ENCODE measurements around the gene C11orf16.

Gene C11orf16

DNA sequence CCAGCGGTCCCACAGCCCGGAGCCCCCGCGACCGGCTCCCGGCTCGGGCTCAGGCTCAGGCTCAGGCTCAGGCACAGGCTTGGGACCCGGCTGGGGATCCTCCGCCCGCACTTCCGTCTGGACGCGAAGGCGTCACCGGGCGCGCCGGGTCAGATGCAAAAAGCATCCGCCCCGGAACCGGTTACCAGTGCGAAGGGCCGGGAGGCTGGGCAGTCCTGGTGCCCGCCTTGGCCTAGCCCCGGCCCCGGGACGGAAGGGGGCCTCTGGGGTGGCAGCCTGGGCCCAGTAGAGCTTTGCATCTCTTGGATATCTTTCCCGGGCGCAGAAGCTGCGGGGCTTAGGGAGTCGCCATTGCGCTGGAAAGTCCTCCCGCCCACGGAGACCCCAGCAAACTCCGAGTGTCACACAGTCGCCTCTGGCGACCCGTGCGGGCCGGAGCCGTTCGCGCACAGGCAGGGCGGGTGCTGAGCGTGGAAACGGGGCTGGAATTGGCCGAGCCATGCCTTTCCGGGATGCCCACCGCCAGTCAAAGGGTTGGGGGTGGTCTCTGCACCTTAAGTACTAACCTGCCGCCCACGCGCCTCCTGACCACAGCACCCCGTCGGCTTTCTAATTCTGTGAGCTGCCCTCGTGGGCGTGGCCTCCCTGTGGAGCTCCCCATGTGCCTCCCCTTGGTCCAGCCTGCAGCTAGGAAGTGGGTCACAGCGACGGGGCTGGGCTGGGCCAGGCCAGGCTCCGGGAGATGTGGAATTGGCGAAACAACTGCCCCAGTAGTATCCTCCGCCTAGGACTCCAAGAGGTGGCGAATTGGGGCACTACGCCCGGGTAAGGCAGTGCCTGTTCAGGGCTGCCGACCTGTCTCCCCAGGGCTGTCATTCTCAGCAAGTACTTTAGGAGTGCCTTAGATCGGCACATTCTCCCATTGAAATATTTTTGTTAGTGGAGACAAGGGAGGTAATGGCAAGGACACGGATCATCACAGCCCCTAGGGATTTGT is 31.9 kb upstream of the C11orf16 start, which contains the start of gene TMEM9B:
Gene TMEM9B (minus strand): TSS at position 119 of the 997 bp plus-strand sequence. CDS start 129 bp downstream, outside the sequence.
- TF ChIP-seq, protein P1, sequence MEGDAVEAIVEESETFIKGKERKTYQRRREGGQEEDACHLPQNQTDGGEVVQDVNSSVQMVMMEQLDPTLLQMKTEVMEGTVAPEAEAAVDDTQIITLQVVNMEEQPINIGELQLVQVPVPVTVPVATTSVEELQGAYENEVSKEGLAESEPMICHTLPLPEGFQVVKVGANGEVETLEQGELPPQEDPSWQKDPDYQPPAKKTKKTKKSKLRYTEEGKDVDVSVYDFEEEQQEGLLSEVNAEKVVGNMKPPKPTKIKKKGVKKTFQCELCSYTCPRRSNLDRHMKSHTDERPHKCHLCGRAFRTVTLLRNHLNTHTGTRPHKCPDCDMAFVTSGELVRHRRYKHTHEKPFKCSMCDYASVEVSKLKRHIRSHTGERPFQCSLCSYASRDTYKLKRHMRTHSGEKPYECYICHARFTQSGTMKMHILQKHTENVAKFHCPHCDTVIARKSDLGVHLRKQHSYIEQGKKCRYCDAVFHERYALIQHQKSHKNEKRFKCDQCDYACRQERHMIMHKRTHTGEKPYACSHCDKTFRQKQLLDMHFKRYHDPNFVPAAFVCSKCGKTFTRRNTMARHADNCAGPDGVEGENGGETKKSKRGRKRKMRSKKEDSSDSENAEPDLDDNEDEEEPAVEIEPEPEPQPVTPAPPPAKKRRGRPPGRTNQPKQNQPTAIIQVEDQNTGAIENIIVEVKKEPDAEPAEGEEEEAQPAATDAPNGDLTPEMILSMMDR (IDR thresholded peaks at IDR 0.05; ENCODE audit: insufficient read depth, missing control alignments) = no peak
- no peak for FAIRE-seq

DNA sequence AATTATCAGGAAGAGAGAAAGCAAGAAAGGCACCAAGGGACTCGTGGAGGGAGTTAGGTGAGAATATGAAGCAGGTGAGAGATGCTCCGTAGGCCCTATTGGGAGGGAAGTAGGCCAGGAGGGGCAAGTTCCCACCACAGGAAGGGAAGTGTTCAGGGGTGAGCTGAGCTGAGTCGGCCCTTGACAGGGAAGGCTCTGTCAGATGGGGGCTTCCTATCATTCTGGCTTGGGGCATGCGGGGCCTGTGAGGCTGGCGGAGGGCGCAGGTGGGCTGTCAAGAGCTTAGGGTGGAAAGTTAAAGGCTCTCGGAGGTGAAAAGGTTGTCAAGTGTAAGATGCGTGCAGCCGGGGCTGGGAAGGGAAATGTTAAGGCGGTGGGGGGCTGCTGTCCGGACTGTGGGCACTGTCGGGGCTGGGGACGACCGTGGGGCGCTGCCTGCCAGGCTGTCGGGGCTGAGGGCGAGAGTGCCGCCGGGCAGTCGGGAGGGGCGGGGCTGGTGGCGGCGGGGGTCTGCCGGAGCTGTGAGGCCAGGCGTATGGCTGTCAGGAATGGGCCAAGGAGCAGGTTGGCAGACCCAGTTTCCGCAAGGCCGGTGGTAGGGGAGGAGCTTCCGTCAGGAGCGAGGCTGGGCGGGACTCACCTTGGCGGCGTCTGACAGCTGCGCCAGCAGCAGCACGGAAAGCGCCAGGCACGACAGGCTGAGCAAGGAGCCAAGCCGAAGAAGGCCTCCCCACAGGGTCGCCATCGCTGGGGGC is 31.0 kb upstream of the C11orf16 start:
- FAIRE-seq = no peak

More for the DNA sequence above, 31.9 kb upstream of the C11orf16 start, which contains the start of gene TMEM9B:
- peak; percentile 61 for DNase-seq (ENCODE audit: insufficient read length, low spot score)

DNA sequence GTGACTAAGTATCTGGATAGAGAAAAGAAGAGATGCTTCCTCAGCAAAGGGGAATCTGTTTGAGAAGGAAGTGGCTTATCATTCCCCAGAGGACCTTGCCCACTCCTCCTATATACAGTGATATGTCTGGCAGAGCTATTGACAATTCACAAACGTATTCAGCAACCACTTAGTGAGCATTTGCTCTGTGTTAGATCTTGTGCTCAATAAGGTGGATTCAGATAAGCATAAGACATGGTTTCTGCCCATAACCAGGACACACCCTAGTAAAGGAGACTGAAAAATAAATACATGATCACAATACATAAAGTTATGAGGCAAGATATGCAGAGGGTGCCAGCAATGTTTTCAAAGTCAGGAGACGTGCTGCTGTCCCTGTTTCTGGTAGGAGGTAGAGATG is 30.1 kb upstream of the C11orf16 start:
- FAIRE-seq (no peak), DNase-seq (ENCODE audit: insufficient read length, low spot score) (no peak)
- TF ChIP-seq, protein P1 (IDR thresholded peaks at IDR 0.05; ENCODE audit: insufficient read depth, missing control alignments) = no peak

More for the DNA sequence above, 31.0 kb upstream of the C11orf16 start:
- no peak for DNase-seq (ENCODE audit: insufficient read length, low spot score)
- TF ChIP-seq, protein P1 (IDR thresholded peaks at IDR 0.05; ENCODE audit: insufficient read depth, missing control alignments) = no peak

DNA sequence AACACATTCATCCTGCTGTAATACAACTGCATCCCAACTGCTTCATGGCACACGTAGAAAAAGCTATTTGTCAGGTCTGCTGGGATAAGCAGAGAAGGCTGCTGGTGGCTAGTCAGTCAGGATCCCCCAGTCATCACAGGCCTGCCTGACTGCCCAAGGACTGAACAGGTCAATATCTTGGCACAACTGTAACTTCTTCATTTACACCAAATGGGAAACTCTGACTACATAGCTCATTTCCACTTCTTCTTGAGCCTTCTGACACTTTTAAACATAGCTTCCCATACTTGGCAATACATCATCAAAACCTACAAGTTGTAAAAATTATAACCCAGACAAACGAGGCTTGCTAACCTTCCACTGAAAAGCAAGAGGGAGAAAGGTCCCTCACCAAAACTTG is 28.7 kb upstream of the C11orf16 start:
- DNase-seq (ENCODE audit: insufficient read length, low spot score) (no peak), FAIRE-seq (no peak)
- TF ChIP-seq, protein P1 (IDR thresholded peaks at IDR 0.05; ENCODE audit: insufficient read depth, missing control alignments) = no peak

DNA sequence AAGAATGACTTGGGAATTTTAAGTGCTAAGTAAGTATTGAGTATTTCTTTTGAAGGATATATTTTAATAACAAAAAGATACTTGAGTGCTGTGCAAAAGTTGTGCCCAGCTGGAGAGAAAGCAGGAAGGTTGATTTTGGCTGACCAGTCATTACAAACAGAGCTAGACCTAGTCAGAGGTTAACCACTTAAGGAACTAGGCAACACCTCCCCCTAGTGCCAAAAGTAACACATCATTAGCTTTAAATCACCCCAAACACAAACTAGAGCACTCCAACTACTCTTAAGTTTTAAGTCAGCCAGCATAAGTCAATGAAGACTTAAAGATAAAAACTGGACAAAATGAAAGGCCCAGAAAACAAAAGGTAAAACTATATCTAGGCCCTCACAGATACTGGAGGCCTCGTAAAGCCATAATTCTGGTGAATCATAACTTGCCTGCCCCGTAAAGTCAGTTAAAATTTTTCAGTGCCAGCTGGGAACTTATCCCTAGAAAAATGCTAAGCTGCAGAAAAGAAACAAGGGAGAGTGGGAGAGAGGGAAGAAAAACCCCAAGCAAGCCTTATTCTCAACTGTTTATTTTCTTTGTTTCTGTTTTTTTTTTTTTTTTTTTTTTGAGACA is 26.9 kb upstream of the C11orf16 start:
- TF ChIP-seq, protein P1 (IDR thresholded peaks at IDR 0.05; ENCODE audit: insufficient read depth, missing control alignments) = peak; percentile 77
- DNase-seq (ENCODE audit: insufficient read length, low spot score) = no peak
- no peak for FAIRE-seq

DNA sequence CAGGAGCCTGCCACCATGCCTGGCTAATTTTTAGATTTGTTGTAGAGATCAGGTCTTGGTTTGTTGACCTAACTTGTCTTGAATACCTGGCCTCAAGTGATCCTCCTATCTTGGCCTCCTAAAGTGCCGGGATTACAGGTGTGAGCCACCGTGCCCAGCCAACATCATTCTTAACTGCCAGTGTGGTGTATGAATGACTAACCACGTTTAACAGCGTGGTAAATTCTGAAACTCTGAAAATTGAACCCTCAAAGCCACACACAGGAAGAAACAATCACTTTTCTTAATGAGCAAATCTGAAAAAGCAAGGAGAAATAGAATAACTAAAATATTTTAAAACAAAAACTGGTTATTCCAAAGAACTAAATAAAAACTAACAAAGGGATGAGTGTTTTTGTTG is 24.1 kb upstream of the C11orf16 start:
- DNase-seq (ENCODE audit: insufficient read length, low spot score) = no peak
- TF ChIP-seq, protein P1 (IDR thresholded peaks at IDR 0.05; ENCODE audit: insufficient read depth, missing control alignments) = no peak
- FAIRE-seq = no peak

Data from D721Med (cell line).